Activated CD4-positive, CD25-positive, alpha-beta regulatory T cell treated with anti-CD3 and anti-CD28 coated beads, Interleukin-2, amount 50 U/mL, for 72 hours (primary cell): ENCODE results near the gene SEC61A1.

Source experiments
- DNase-seq: peaks from one replicate; pipeline ENCODE4 v3.0.0; 2021

The SEC61A1 gene

GRCh38 chr3:128051837-128052594 lies at the start of gene SEC61A1:
SEC61A1 (plus strand) TSS chr3:128052437; CDS start chr3:128052553, 116 bp downstream.
- DNase-seq, result peak; percentile 97

GRCh38 chr3:128004661-128005060 lies 47.6 kb upstream of the SEC61A1 start:
- no peak for DNase-seq

- no peak for DNase-seq
These were observed 45.9 kb upstream of the SEC61A1 start for GRCh38 chr3:128006061-128007032.

DNA sequence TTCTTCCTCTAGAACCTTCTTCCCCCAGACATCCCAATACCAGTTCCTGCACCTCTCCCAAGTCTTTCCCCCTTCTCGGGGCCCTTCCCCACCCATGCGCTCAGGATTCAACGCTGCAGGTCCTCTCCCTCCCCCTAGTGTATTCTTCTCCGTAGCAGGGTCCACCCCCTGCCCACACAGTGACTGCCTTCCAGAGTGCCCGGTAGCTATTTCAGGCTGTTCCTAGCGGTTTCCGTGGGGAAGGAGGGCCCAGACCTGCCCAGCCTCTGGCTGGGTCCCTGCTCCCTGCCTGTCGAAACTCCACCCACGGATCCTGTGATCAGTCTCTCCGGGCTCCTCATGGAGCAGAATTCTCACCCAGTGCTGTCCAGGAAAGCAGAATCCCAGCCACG lies 45.2 kb upstream of the SEC61A1 start:
- DNase-seq, result no peak

DNA sequence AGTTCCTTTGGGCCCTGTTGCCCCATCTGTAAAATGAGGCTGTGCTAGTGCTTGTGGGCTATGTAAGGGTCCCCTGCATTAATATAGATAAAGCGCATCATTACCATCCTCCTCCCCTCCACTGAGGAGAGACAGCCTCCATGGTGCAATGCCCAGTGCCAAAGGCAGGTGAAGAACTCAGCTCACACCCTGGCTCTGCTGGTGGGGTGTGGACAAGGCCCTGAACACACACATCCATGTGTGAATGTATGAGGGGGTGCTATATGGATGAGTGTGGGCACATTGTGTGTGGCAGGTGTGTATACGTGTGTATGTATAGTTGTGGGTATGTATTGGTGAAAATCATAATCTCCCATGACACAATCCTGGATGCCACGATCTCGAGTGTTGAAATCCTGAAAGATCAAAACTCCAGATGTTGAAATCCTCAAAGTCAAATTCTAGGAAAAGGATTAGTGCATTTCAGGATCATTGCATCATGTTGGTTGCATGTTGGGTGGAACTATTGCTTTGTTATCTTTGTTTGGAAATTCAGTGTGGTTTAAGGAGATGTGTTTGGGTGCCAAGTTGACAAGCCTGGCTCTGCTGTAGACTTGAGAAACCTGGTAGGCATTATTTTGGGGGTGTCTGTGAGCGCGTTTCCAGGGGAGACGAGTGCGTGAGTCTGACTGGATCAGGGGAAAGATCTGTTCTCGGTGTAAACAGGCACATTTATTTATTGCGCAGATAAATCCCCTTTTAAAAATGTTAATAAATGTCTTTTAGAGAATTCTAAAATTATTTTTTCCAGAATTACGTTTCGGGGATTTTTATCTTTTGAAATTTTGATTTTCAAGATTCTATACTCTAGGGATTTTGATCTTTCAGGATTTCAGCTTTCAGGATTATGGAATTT lies 42.0 kb upstream of the SEC61A1 start:
- no peak for DNase-seq

DNA sequence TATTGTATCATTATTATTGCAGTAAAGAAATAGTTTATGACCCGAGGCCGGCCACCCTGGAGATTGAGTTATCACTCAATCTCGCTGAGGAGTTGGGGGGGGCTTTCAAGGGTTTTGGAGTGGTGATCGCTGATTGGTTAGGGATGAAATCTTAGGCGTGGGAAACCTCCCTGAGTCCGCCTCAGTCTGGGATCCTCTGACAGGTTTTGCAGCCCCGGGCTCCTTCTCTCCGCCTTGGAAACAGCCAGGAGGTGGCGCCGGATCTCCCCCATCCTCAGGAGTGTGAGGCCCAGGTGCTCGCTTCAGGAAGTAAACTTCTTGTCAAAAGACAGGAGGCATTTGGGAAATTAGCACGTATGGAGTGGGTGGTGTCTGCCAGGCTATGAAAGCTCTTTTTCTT lies 41.1 kb upstream of the SEC61A1 start:
- no peak for DNase-seq

GRCh38 chr3:128012050-128012449 lies 40.2 kb upstream of the SEC61A1 start:
- DNase-seq, result no peak

DNA sequence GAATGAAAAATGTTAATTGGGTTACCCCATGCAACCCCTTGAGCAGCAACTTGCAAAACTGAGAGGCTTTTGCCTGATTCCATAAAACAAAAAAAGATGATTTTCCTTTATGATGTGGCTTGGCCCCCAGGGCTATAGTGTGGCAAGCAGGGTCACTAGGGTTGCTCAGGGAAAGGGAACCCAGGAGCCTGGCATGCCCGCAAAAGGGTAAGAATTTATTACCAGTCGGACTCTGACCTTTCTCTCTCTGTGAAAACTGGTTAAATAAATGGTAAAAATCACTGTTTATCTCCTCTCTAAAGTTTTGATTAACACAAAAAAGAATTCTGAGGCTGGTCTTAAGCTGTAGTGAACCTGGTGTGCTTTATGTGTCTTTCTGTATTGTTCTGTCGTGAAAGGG lies 37.7 kb upstream of the SEC61A1 start:
- DNase-seq, result no peak

GRCh38 chr3:128016502-128016901 lies 35.7 kb upstream of the SEC61A1 start:
- no peak for DNase-seq

DNA sequence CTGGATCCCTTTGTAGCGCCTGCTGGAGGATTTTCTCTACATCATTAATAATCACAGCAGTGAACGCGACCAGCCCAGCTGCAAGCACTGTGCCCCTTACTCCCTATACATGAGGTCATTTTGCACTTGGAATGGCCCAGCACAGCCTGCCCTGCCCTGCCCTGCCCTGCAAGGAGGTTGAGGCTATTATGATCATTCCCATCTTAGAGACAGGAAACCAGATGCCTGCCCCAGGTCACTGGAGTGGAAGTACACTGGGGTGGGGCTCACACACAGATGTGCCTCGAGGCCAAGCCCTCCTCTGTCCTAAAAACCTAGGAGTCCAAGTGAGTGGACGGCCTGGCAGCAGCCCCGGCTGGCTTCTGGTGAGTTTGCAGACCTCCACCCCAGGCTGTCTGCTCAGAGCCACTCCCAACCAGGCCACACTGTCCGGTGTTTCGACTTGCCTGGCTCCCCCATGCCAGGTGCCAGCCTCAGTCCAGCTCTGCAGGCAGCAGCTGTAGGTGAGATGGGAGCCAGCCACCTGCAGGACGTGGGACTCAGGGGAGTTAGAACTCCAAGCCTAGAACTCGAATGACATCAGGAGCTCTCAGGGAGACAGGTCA lies 30.4 kb upstream of the SEC61A1 start:
- no peak for DNase-seq

- no peak for DNase-seq
These were observed 19.1 kb upstream of the SEC61A1 start for GRCh38 chr3:128033102-128033501.

- no peak for DNase-seq
These were observed 16.1 kb upstream of the SEC61A1 start for GRCh38 chr3:128036119-128036518.

DNA sequence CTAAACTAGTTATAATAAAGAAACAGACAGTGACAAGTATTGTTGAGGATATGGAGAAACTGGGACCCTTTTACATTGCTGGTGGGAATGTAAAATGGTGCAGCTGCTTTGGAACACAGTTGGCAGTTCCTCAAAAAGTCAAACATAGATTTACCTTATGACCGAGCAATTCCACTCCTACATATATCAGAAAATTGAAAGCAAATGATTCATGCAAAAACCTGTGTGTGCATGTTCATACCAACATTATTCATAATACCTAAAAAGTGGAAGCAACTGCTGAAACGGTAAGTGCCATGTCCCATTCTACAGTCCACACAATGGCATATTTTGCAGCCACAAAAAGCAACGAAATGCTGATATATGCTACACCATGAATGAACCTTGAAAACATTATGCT lies 12.2 kb upstream of the SEC61A1 start:
- DNase-seq, result no peak

GRCh38 chr3:128040660-128041059 lies 11.6 kb upstream of the SEC61A1 start:
- no peak for DNase-seq

GRCh38 chr3:128041344-128041743 lies 10.9 kb upstream of the SEC61A1 start:
- no peak for DNase-seq

DNA sequence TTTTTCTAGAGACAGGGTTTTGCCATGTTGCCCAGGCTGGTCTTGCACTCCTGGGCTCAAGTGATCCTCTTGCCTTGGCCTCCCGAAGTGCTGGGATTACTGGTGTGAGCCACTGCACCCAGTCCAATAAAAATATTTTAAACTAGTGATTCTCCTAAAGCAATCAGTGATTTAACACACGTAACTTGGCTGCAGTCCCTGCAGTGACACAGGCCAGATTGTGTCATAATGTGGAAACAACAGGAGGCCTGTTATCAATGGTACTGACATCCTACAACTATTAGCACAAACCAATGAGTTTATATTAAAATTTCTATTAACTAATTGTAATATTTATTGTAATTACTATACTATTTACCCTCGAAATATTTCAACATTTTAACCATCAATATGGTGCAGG lies 1.6 kb upstream of the SEC61A1 start:
- no peak for DNase-seq

DNA sequence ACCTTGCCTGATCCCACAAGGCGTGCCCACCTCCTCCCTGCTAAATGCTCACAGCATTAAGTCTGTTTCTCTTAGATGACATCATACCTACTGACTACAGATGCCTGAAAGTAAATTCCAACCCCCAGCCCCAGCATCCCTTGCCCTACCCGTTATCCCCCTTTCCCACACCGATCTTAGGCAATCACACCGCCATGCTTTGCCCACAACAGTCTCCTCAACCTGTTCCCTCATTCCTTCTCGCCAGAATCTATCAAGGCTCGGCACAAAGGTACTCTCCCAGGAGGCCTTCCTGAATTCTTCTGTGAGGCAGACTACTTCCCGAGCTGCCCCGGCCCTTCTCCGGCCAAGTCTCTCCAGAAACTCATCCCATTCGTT lies 789 bp upstream of the SEC61A1 start:
- DNase-seq, result no peak

- no peak for DNase-seq
These were observed 536 bp downstream of the SEC61A1 start for GRCh38 chr3:128052595-128053351.

- DNase-seq, result no peak
These were observed 1.4 kb downstream of the SEC61A1 start for GRCh38 chr3:128053614-128054013.

- no peak for DNase-seq
These were observed 2.1 kb downstream of the SEC61A1 start for GRCh38 chr3:128054367-128054766.

GRCh38 chr3:128056258-128056657 lies 4.0 kb downstream of the SEC61A1 start:
- DNase-seq, result no peak
